ENCODE results near the gene CRYBG2. TPM values are rescaled to one million over a fixed set of nuclear protein-coding genes. Genes with fewer than 3 reads are reported as not detected.

CRYBG2 gene
- total and polyA plus RNA-seq, 12 donors, result 0.03 to 0.64 TPM; not detected in 10

DNA sequence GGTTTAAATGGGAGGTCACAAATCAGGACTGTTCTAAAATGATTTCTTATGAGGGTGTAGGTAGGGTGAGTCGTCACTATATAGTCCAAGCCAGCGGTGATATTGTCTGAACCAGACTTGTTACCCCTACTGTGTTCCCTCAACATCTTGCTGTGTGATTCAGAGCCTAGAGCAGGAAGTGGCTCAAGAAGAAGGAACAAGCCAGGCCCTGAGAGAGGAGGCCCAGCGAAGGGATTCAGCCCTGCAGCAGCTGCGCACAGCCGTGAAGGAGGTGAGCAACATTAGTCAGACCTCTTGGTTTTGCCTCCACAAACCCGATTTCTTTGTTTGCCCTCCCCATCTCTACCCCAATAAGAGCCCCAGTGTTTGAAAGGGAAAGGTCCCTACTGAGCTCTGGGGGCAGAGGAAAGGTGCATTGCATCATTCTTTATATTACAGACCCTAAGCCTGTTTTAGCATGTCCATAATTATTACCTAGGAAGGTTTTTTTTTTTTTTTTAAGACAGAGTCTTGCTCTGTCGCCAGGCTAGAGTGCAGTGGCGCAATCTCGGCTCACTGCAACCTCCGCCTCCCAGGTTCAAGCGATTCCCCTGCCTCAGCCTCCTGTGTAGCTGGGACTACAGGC is 79.0 kb downstream of the CRYBG2 start:
- peak overlapping the region in 9 of 10 donors; percentile 45 to 100 (median 95) for H3K27ac ChIP-seq
- peaks cover 0 to 63% (median 15%) of the 10 kb centered on the region in 9 donors for H3K36me3 ChIP-seq
- WGBS, 2 donors, result 83 to 87% methylated on average over 11 of the region's 11 CpGs

More for the DNA sequence above, 79.0 kb downstream of the CRYBG2 start:
- no peaks in the 10 kb centered on the region for H3K27me3 ChIP-seq
- intact Hi-C loops (cut with DNase I), result loop anchor here in 9 of 10 donors (1.0 to 5.0 kb wide), 5 partner anchors 42 to 97 kb away; partner anchors contain the start of genes CD52 (in 1 of the 9) and ZNF683 (in 1 of the 9)
- no peak overlapping the region for H3K4me3 ChIP-seq
- no peaks in the 10 kb centered on the region for H3K9me3 ChIP-seq
- DNase-seq (no peak), ATAC-seq (no peak)
- H3K4me1 ChIP-seq, result peaks cover 21 to 68% (median 53%) of the 10 kb centered on the region in 9 donors
- TF ChIP-seq, protein P1, sequence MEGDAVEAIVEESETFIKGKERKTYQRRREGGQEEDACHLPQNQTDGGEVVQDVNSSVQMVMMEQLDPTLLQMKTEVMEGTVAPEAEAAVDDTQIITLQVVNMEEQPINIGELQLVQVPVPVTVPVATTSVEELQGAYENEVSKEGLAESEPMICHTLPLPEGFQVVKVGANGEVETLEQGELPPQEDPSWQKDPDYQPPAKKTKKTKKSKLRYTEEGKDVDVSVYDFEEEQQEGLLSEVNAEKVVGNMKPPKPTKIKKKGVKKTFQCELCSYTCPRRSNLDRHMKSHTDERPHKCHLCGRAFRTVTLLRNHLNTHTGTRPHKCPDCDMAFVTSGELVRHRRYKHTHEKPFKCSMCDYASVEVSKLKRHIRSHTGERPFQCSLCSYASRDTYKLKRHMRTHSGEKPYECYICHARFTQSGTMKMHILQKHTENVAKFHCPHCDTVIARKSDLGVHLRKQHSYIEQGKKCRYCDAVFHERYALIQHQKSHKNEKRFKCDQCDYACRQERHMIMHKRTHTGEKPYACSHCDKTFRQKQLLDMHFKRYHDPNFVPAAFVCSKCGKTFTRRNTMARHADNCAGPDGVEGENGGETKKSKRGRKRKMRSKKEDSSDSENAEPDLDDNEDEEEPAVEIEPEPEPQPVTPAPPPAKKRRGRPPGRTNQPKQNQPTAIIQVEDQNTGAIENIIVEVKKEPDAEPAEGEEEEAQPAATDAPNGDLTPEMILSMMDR (IDR thresholded peaks at IDR 0.05), result no peak

Other genes starting within 250 kb of the CRYBG2 start
- 1 to 10 TPM; 3.8 to 8.3 (median 5.7) TPM for gene PDIK1L, start 242.3 kb downstream of the CRYBG2 start, total RNA-seq
- gene PDIK1L, start 242.3 kb downstream of the CRYBG2 start, polyA plus RNA-seq, result 1 to 10 TPM; 1.6 to 2.3 TPM
- 1 to 10 TPM; 2.1 to 4.7 (median 3.1) TPM for gene FAM110D, start 195.1 kb downstream of the CRYBG2 start, total RNA-seq
- 1 to 10 TPM; 3.8 to 6.1 TPM for gene FAM110D, start 195.1 kb downstream of the CRYBG2 start, polyA plus RNA-seq
- gene C1orf232, start 185.2 kb downstream of the CRYBG2 start, total RNA-seq, result not detected
- gene C1orf232, start 185.2 kb downstream of the CRYBG2 start, polyA plus RNA-seq, result not detected
- 10 to 100 TPM; 10.7 to 26.0 (median 18.3) TPM for gene ZNF593, start 184.2 kb downstream of the CRYBG2 start, total RNA-seq
- gene ZNF593, start 184.2 kb downstream of the CRYBG2 start, polyA plus RNA-seq, result 100 to 1,000 TPM in 1 of 2 donors, 10 to 100 TPM in 1; 45.6 to 159 TPM
- gene ZNF593OS, start 182.3 kb downstream of the CRYBG2 start, total RNA-seq, result not detected
- gene ZNF593OS, start 182.3 kb downstream of the CRYBG2 start, polyA plus RNA-seq, result under 1 TPM in 1 of 2 donors, not detected in 1; 0.46 TPM
- 1 to 10 TPM in 9 of 10 donors, under 1 TPM in 1; 0.93 to 6.3 (median 2.1) TPM for gene CNKSR1, start 176.6 kb downstream of the CRYBG2 start, total RNA-seq
- 1 to 10 TPM in 1 of 2 donors, under 1 TPM in 1; 0.84 to 5.7 TPM for gene CNKSR1, start 176.6 kb downstream of the CRYBG2 start, polyA plus RNA-seq
- gene CATSPER4, start 163.5 kb downstream of the CRYBG2 start, total RNA-seq, result not detected
- gene CATSPER4, start 163.5 kb downstream of the CRYBG2 start, polyA plus RNA-seq, result not detected
- gene CEP85, start 119.9 kb downstream of the CRYBG2 start, total RNA-seq, result 10 to 100 TPM; 29.9 to 74.5 (median 53.8) TPM
- gene CEP85, start 119.9 kb downstream of the CRYBG2 start, polyA plus RNA-seq, result 10 to 100 TPM in 1 of 2 donors, 1 to 10 TPM in 1; 7.0 to 30.9 TPM
- gene SH3BGRL3, start 74.0 kb downstream of the CRYBG2 start, total RNA-seq, result 100 to 1,000 TPM in 1 of 10 donors, 10 to 100 TPM in 9; 18.4 to 116 (median 25.2) TPM
- 100 to 1,000 TPM in 1 of 2 donors, 10 to 100 TPM in 1; 96.3 to 153 TPM for gene SH3BGRL3, start 74.0 kb downstream of the CRYBG2 start, polyA plus RNA-seq
- gene UBXN11, start 47.5 kb downstream of the CRYBG2 start, total RNA-seq, result 10 to 100 TPM in 2 of 10 donors, 1 to 10 TPM in 8; 5.4 to 14.1 (median 7.1) TPM
- 10 to 100 TPM; 12.3 to 20.2 TPM for gene UBXN11, start 47.5 kb downstream of the CRYBG2 start, polyA plus RNA-seq
- gene CD52, start 36.2 kb downstream of the CRYBG2 start, total RNA-seq, result 10 to 100 TPM in 2 of 10 donors, 1 to 10 TPM in 8; 1.9 to 62.6 (median 5.1) TPM
- gene CD52, start 36.2 kb downstream of the CRYBG2 start, polyA plus RNA-seq, result 10 to 100 TPM in 1 of 2 donors, 1 to 10 TPM in 1; 9.3 to 25.2 TPM
- gene ZNF683, start 18.6 kb upstream of the CRYBG2 start, total RNA-seq, result 1 to 10 TPM in 1 of 10 donors, under 1 TPM in 1, not detected in 8; 0.15 to 1.3 TPM
- gene ZNF683, start 18.6 kb upstream of the CRYBG2 start, polyA plus RNA-seq, result under 1 TPM in 1 of 2 donors, not detected in 1; 0.04 TPM
- gene LIN28A, start 56.7 kb upstream of the CRYBG2 start, total RNA-seq, result under 1 TPM in 1 of 10 donors, not detected in 9; 0.15 TPM
- not detected for gene LIN28A, start 56.7 kb upstream of the CRYBG2 start, polyA plus RNA-seq
- gene DHDDS, start 78.2 kb upstream of the CRYBG2 start, total RNA-seq, result 10 to 100 TPM; 23.0 to 45.8 (median 32.5) TPM
- gene DHDDS, start 78.2 kb upstream of the CRYBG2 start, polyA plus RNA-seq, result 10 to 100 TPM; 22.1 to 29.2 TPM
- 100 to 1,000 TPM; 104 to 221 (median 212) TPM for gene HMGN2, start 118.3 kb upstream of the CRYBG2 start, total RNA-seq
- 100 to 1,000 TPM; 133 to 199 TPM for gene HMGN2, start 118.3 kb upstream of the CRYBG2 start, polyA plus RNA-seq
- gene RPS6KA1, start 175.6 kb upstream of the CRYBG2 start, total RNA-seq, result 10 to 100 TPM in 1 of 10 donors, 1 to 10 TPM in 9; 1.4 to 12.2 (median 2.7) TPM
- 1 to 10 TPM; 2.8 to 4.3 TPM for gene RPS6KA1, start 175.6 kb upstream of the CRYBG2 start, polyA plus RNA-seq